Smooth muscle cell (in vitro differentiated cells): ENCODE data around the gene F2R. TPM values are rescaled to one million over a fixed set of nuclear protein-coding genes. Genes with fewer than 3 reads are reported as not detected.
A peak's percentile ranks its signal among the peaks of the same experiment; 100 is the strongest.
"Not testable (repeated sequence)": the region's sequence is repeated elsewhere in the genome, so short reads cannot be mapped to it uniquely, and the experiment has no call there.

Source experiments
- DNase-seq: peaks from one replicate; lab custom pipeline; 2025; ENCODE audit not compliant: unreplicated experiment; lab: John Stamatoyannopoulos, UW
- H2AFZ ChIP-seq: fragments of 200-600 bp; sonication (generic); 2 replicates; pipeline ENCODE4 v1.6.0; 2016; ENCODE audit warnings: antibody characterized with exemption, low read depth, mild to moderate bottlenecking
- H3F3A ChIP-seq: fragments of 200-600 bp; sonication (generic); 2 replicates; pipeline ENCODE4 v1.6.0; 2017; ENCODE audit warnings: antibody characterized with exemption, low read depth
- H3K27ac ChIP-seq: fragments of 200-600 bp; sonication (generic); 2 replicates; pipeline ENCODE4 v1.5.1; 2016; ENCODE audit warnings: low read depth, mild to moderate bottlenecking
- H3K27me3 ChIP-seq: fragments of 200-600 bp; sonication (generic); 2 replicates; pipeline ENCODE4 v1.6.1; 2016; ENCODE audit warnings: low read depth, mild to moderate bottlenecking
- H3K36me3 ChIP-seq: fragments of 200-600 bp; sonication (generic); 2 replicates; pipeline ENCODE4 v1.5.1; 2016; ENCODE audit warnings: low read depth
- H3K4me1 ChIP-seq: fragments of 200-600 bp; sonication (generic); 2 replicates; pipeline ENCODE4 v1.5.1; 2016; ENCODE audit warnings: low read depth
- H3K4me2 ChIP-seq: fragments of 200-600 bp; sonication (generic); 2 replicates; pipeline ENCODE4 v1.6.0; 2016; ENCODE audit warnings: mild to moderate bottlenecking
- H3K4me3 ChIP-seq: fragments of 200-600 bp; sonication (generic); 2 replicates; pipeline ENCODE4 v1.5.1; 2016; ENCODE audit warnings: mild to moderate bottlenecking
- H3K79me2 ChIP-seq: fragments of 200-600 bp; sonication (generic); 2 replicates; pipeline ENCODE4 v1.6.0; 2016; ENCODE audit warnings: low read depth, mild to moderate bottlenecking
- H3K9ac ChIP-seq: fragments of 200-600 bp; sonication (generic); 2 replicates; pipeline ENCODE4 v1.6.0; 2016; ENCODE audit warnings: low read depth
- H3K9me3 ChIP-seq: fragments of 200-600 bp; sonication (generic); replicated peaks from 2 replicates; pipeline ENCODE4 v1.5.1; 2016; ENCODE audit warnings: low read depth
- H4K20me1 ChIP-seq: fragments of 200-600 bp; sonication (generic); 2 replicates; pipeline ENCODE4 v1.6.0; 2016; ENCODE audit warnings: low read depth
- CTCF ChIP-seq: fragments of 200-600 bp; sonication (generic); IDR thresholded peaks from 2 replicates; pipeline ENCODE4 v1.5.1; 2017; ENCODE audit warnings: borderline replicate concordance, mild to moderate bottlenecking, antibody characterized with exemption; ENCODE audit not compliant: insufficient read depth, poor library complexity, severe bottlenecking
- WGBS: methylation state at CpG from one replicate; pipeline ENCODE4 v1.1.7; 2016; ENCODE audit warnings: low lambda C conversion rate; 5-methylcytosine and 5-hydroxymethylcytosine counted together
- polyA plus RNA-seq: library from polyadenylated mRNA; unstranded; fragments of >200 nt; fragmentation: Nextera tagmentation; extraction: Ambion mirVana; gene quantifications from 2 replicates; pipeline ENCODE4 v1.2.1, GENCODE V29; 2016
- total RNA-seq: library from RNA; depleted of rRNA; stranded (reverse); fragments of >200 nt; gene quantifications from 2 replicates; pipeline ENCODE4 v1.2.3, GENCODE V29; 2014

Gene F2R
- total and polyA plus RNA-seq, 2 experiments from 2014 or later: 103 to 135 TPM

- no peaks in the 10 kb centered on the region for H3K9me3 ChIP-seq
- H3K79me2 ChIP-seq: no peaks in the 10 kb centered on the region
- peaks cover 9% of the 10 kb centered on the region for H3F3A ChIP-seq
- H3K36me3 ChIP-seq: no peaks in the 10 kb centered on the region
- H3K4me1 ChIP-seq: no peaks in the 10 kb centered on the region
- no peak overlapping the region for H3K4me3 ChIP-seq
- no peak overlapping the region for H3K27ac ChIP-seq
- 91% methylated on average over 6 of the region's 6 CpGs for WGBS
- H4K20me1 ChIP-seq: no peaks in the 10 kb centered on the region
- TF ChIP-seq CTCF: no peak
- no peak overlapping the region for H2AFZ ChIP-seq
- no peak overlapping the region for H3K4me2 ChIP-seq
- no peak overlapping the region for H3K9ac ChIP-seq
- H3K27me3 ChIP-seq: no peaks in the 10 kb centered on the region
- no peak for DNase-seq
Observed at GRCh38 chr5:76736679-76737556, 21.0 kb downstream of the F2R start.

DNA sequence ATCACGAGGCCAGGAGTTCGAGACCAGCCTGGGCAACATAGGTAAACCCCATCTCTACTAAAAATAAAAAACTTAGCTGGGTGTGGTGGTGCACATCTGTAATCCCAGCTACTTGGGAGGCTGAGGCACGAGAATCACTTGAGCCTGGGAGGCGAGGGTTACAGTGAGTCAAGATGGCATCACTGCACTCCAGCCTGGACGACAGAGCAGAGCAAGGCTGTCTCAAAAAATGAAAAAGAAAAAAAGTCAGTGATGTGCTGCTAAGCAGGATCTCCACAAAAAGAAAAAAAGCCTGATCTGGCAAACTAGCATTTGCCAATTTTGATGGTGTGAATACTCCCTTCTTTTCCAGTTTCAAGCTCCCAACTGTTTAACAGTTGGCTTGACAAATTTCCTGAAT, 21.9 kb downstream of the F2R start:
- H3K4me1 ChIP-seq: no peaks in the 10 kb centered on the region
- H3K4me2 ChIP-seq: no peak overlapping the region
- peak overlapping the region; percentile 69 for H3K9ac ChIP-seq
- no peaks in the 10 kb centered on the region for H3K36me3 ChIP-seq
- no peaks in the 10 kb centered on the region for H3K27me3 ChIP-seq
- H3K27ac ChIP-seq: peak overlapping the region; percentile 84
- 58% methylated on average over 5 of the region's 5 CpGs for WGBS
- H3K79me2 ChIP-seq: no peaks in the 10 kb centered on the region
- no peak overlapping the region for H2AFZ ChIP-seq
- no peak for TF ChIP-seq CTCF
- H3K9me3 ChIP-seq: no peaks in the 10 kb centered on the region
- no peak for DNase-seq
- H3F3A ChIP-seq: peaks cover 15% of the 10 kb centered on the region
- no peaks in the 10 kb centered on the region for H4K20me1 ChIP-seq
- H3K4me3 ChIP-seq: no peak overlapping the region

DNA sequence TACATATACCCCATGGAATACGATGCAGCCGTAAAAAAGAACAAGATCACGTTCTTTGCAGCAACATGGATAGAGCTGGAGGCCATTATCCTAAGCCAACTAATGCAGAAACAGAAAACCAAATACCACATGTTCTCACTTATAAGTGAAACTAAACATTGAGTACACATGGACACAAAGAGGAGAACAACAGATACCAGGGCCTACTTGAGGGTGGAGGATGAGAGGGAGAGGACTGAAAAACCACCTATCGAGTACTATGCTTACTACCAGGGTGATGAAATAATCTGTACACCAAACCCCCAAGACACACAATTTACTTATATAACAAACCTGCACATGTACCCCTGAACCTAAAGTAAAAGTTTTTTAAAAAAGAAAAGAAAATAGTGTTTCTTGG, 25.6 kb downstream of the F2R start:
- H3K27ac ChIP-seq, H3K9ac ChIP-seq, H3K36me3 ChIP-seq, DNase-seq, H3K79me2 ChIP-seq, H3K4me3 ChIP-seq, H3K4me1 ChIP-seq, H4K20me1 ChIP-seq, H3K9me3 ChIP-seq, H3K27me3 ChIP-seq, H3K4me2 ChIP-seq, H2AFZ ChIP-seq: not testable (repeated sequence)
- peaks cover 15% of the 10 kb centered on the region for H3F3A ChIP-seq
- WGBS: 95% methylated on average over 4 of the region's 4 CpGs

DNA sequence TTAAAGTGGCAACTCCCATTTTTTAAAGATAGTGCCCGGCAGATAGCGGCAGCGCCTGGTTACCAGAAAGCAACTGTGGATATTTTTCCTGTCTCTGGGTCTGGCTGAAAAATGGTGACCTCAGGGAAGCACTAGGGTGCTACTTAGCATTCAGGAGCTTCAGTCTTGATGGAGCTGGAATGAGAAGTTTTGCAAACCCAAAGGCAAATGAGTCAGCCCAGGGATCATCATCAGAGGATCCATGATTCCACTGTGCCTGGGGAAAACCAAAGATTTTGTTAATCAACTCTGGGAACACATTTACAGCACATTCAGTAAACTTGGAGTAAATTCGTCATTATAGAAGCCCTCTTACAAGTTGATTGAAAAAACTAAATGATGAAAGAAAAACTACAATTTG, 26.7 kb downstream of the F2R start:
- no peak for DNase-seq
- H3K36me3 ChIP-seq: no peaks in the 10 kb centered on the region
- no peak for TF ChIP-seq CTCF
- no peak overlapping the region for H3K4me3 ChIP-seq
- H2AFZ ChIP-seq: no peak overlapping the region
- H3K4me2 ChIP-seq: peak overlapping the region; percentile 44
- 25% methylated on average over 4 of the region's 4 CpGs for WGBS
- no peaks in the 10 kb centered on the region for H3K4me1 ChIP-seq
- peak overlapping the region; percentile 81 for H3K27ac ChIP-seq
- no peaks in the 10 kb centered on the region for H4K20me1 ChIP-seq
- H3K27me3 ChIP-seq: no peaks in the 10 kb centered on the region
- peaks cover 15% of the 10 kb centered on the region for H3F3A ChIP-seq
- H3K9me3 ChIP-seq: no peaks in the 10 kb centered on the region
- H3K79me2 ChIP-seq: no peaks in the 10 kb centered on the region
- H3K9ac ChIP-seq: no peak overlapping the region
